NT2/D1 (cell line): Measurements from ENCODE around the gene KRT12.

ENCODE experiments used
- DNase-seq: peaks from one replicate; pipeline ENCODE4 v3.0.0-alpha.2; 2011; ENCODE audit warnings: low read depth, low spot score
- H3K27me3 ChIP-seq: 2 replicates; pipeline ENCODE4 v1.6.0; 2011; ENCODE audit warnings: mild to moderate bottlenecking; ENCODE audit not compliant: insufficient read length, insufficient read depth
- H3K36me3 ChIP-seq: 2 replicates; pipeline ENCODE4 v1.6.1; 2011; ENCODE audit warnings: mild to moderate bottlenecking, low read length, mixed read lengths; ENCODE audit not compliant: insufficient read depth, insufficient read length
- H3K4me1 ChIP-seq: 2 replicates; pipeline ENCODE4 v1.5.1; 2011; ENCODE audit not compliant: insufficient read depth, insufficient read length
- H3K4me3 ChIP-seq: 2 replicates; pipeline ENCODE4 v1.5.1; 2011; ENCODE audit warnings: low read depth; ENCODE audit not compliant: insufficient read length
- H3K9ac ChIP-seq: 2 replicates; pipeline ENCODE4 v1.6.0; 2011; ENCODE audit warnings: low read depth; ENCODE audit not compliant: insufficient read length
- H3K9me3 ChIP-seq: 2 replicates; pipeline ENCODE4 v1.5.1; 2011; ENCODE audit warnings: mild to moderate bottlenecking, low read length; ENCODE audit not compliant: insufficient read depth
- SUZ12 ChIP-seq: IDR thresholded peaks from 2 replicates; pipeline ENCODE4 v1.6.1; 2011; ENCODE audit not compliant: insufficient read length, insufficient read depth; ENCODE audit errors: extremely low read depth
- YY1 ChIP-seq: IDR thresholded peaks from 2 replicates; pipeline ENCODE4 v1.6.1; 2011; ENCODE audit not compliant: insufficient read length, insufficient read depth
- ZNF274 ChIP-seq: IDR thresholded peaks from 2 replicates; pipeline ENCODE4 v1.6.1; 2011; ENCODE audit warnings: mild to moderate bottlenecking, low read depth, low read length

KRT12 gene

DNA sequence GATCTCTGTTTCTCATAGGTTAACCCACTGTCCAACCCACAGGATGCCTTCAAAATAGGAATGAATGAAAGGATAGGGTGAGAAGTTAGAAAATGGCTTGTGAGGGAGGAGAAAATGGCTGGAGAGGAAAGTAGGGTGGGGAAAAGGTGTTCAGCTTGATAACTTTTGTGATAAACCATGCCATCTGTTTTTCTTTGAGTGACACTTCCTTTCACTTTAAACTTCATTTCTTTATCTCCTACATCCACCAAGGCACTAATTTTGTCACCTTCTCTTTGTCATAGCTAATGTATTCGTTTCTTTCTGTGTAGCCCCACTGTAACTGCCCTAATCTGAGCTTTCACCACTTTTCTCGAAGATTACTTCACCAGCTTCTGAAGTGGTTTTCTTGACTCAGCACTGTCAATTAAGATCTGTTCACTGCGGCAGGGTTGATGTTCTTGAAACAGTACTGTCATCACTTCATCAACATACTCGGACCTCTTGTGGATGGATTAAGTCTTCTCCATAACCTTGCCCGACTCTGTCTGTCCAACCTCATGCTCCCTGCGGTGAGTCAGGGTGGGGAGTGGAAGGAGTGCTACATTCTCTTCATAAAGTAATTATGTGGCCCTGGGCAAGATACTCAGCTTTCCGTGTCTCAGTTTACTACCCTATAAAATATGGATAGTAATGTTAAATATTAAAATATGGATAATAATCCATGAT lies 39.1 kb downstream of the KRT12 start:
- DNase-seq = no peak

DNA sequence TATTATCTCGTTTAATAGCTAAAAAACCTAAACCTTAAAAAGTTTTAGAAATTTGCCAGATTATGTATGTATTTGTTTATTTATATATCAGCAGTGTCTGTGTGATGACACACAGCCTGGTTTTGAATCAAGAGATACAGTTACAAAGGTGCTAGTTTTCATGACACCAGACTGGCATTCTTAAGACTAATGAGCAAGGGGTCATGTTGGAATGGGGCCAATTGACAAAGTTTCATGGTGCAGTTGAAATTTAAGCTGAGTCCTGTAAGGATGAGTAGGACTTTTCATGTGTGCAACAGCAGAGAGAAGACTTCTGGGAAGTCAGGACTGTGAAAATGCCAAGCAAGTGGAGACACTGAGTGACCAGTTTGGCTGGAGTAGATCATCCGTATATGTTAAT lies 41.4 kb downstream of the KRT12 start:
- peaks cover 20% of the 10 kb centered on the region for H3K36me3 ChIP-seq
- TF ChIP-seq SUZ12 (no peak), ZNF274 (no peak), YY1 (no peak)
- no peak overlapping the region for H3K4me3 ChIP-seq
- H3K4me1 ChIP-seq = no peaks in the 10 kb centered on the region
- no peak overlapping the region for H3K9ac ChIP-seq
- no peaks in the 10 kb centered on the region for H3K9me3 ChIP-seq
- DNase-seq = no peak
- no peaks in the 10 kb centered on the region for H3K27me3 ChIP-seq

More for the DNA sequence above, 39.1 kb downstream of the KRT12 start:
- H3K9ac ChIP-seq = no peak overlapping the region
- H3K4me1 ChIP-seq = no peaks in the 10 kb centered on the region
- no peaks in the 10 kb centered on the region for H3K36me3 ChIP-seq
- no peak overlapping the region for H3K4me3 ChIP-seq
- TF ChIP-seq YY1 (no peak), SUZ12 (no peak), ZNF274 (no peak)
- no peaks in the 10 kb centered on the region for H3K27me3 ChIP-seq
- H3K9me3 ChIP-seq = no peaks in the 10 kb centered on the region

DNA sequence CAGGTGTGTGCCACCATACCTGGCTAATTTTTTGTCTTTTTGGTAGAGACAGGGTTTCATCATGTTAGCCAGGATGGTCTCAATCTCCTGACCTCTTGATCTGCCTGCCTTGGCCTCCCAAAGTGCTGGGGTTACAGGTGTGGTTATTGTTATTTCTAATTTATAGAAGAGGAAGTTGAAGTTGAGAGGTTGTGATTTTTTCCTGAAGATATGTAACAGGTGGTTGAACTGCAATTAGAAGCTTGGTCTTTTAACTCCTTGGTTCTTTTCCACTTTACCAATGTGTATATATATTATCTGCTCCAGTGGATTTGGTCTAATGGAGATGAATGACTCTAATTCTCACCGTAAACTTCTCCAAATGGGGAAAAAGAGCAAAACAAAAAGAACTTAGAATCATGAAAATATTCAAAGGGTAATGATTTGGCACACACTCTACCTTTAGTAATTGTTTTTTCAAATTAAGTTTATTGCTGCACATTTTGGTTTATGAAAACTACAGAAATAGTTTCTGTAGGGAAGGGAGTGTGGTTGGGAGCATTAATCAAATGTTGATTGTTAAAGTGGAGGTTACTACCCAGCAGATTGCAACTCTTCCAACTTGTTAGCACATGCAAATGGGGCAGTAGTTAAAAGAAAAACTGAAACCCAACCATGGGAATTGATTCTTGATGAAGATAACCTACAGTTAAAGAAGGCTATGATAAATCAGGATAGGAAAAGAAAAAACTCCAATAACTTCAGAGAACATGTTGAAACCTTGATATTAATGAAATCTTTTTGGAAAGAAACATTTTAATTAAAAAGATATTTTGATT lies 42.8 kb downstream of the KRT12 start:
- H3K9me3 ChIP-seq = no peaks in the 10 kb centered on the region
- H3K27me3 ChIP-seq = no peaks in the 10 kb centered on the region
- no peak for TF ChIP-seq SUZ12
- TF ChIP-seq ZNF274 = no peak
- TF ChIP-seq YY1 = no peak

DNA sequence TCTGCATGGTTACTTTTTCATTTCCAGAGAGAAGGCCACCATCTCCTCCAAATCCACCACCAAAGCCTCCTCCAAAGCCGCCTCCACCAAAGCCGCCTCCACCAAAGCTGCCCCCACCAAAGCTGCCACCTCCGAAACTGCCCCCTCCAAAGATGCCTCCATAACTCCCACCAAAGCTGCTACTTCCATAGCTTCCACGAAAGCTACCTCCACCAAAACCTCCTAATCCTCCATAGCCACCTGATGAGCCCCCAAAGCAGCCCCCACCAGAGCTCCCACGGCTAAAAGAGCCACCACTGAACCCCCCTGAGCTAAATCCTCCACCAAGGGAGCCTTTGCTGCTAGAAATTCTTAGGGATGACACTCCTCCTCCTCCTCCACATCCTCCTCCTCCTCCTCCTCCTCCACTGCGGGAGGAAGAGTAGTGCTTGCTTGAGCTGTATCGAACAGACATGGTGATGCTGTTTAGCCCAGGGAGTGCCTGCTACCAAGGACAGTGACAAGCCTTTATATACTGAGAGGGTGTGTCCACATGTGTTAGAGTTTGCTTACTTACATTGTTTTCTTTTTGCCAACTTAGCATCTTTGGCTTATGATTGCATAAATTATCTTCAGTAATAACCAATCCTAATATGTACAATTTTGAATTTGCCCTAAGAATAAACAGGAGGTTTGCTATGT lies 44.8 kb downstream of the KRT12 start, which contains the start of gene KRT10:
KRT10 (minus strand) TSS at position 483 of the 681 bp plus-strand sequence; CDS start at position 454, 29 bp downstream.
- Histone ChIP-seq H3K36me3 (peaks cover 30% of the 10 kb centered on the region), H3K9ac (no peak within 1 kb of the TSS), H3K4me3 (no peak within 1 kb of the TSS), H3K9me3 (no peaks in the 10 kb centered on the region), H3K27me3 (no peaks in the 10 kb centered on the region), H3K4me1 (no peaks in the 10 kb centered on the region)
- DNase-seq = no peak
- no peak for TF ChIP-seq SUZ12
- no peak for TF ChIP-seq YY1
- no peak for TF ChIP-seq ZNF274

More for the DNA sequence above, 42.8 kb downstream of the KRT12 start:
- H3K9ac ChIP-seq = no peak overlapping the region
- no peak for DNase-seq
- H3K36me3 ChIP-seq = peaks cover 25% of the 10 kb centered on the region
- H3K4me3 ChIP-seq = no peak overlapping the region
- no peaks in the 10 kb centered on the region for H3K4me1 ChIP-seq

DNA sequence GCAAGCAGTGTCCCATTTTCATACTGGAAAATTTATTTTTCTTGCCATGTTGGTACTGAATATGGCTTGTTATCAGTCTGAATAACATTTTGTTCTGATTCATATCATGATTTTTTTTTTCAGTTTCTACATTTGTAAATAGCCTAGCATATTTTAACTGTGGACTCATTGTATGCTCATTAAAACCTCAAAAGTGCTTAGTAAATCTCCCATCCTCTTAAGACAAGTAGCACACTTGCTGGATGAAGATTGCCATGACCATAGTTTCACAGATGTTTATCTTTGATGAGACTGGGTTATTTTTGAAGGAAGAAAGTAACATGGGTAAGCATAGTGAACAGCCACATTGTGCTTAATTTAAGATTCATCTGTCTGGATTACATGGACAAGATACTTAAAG lies 45.5 kb downstream of the KRT12 start:
- H3K9me3 ChIP-seq = no peaks in the 10 kb centered on the region
- no peaks in the 10 kb centered on the region for H3K4me1 ChIP-seq
- no peaks in the 10 kb centered on the region for H3K27me3 ChIP-seq
- no peak for DNase-seq
- H3K4me3 ChIP-seq = no peak overlapping the region
- no peak overlapping the region for H3K9ac ChIP-seq
- no peak for TF ChIP-seq ZNF274
- TF ChIP-seq YY1 = no peak
- peaks cover 37% of the 10 kb centered on the region for H3K36me3 ChIP-seq

GRCh38 chr17:40820228-40820838 lies 46.7 kb downstream of the KRT12 start:
- no peaks in the 10 kb centered on the region for H3K27me3 ChIP-seq
- no peaks in the 10 kb centered on the region for H3K9me3 ChIP-seq
- H3K4me3 ChIP-seq = peak overlapping the region; percentile 76
- H3K36me3 ChIP-seq = peaks cover 37% of the 10 kb centered on the region
- no peak for TF ChIP-seq ZNF274
- no peak for TF ChIP-seq YY1
- no peak for TF ChIP-seq SUZ12
- DNase-seq = no peak
- H3K4me1 ChIP-seq = no peaks in the 10 kb centered on the region
- no peak overlapping the region for H3K9ac ChIP-seq
